PC-3 (cell line): ENCODE measurements around the gene ABLIM3.

Experiments
- EZH2 ChIP-seq: fragments of 300-600 bp; sonication (generic); IDR thresholded peaks from one replicate; pipeline ENCODE4 v1.6.1; 2017; ENCODE audit warnings: antibody characterized with exemption, mild to moderate bottlenecking, low read length; ENCODE audit not compliant: unreplicated experiment
- TF ChIP-seq, protein P1 (sequence below): fragments of 300-600 bp; sonication (generic); conservative IDR thresholded peaks from 2 replicates; pipeline ENCODE4 v1.5.1; 2017; ENCODE audit warnings: antibody characterized with exemption, low read depth, mild to moderate bottlenecking, low read length

DNA sequence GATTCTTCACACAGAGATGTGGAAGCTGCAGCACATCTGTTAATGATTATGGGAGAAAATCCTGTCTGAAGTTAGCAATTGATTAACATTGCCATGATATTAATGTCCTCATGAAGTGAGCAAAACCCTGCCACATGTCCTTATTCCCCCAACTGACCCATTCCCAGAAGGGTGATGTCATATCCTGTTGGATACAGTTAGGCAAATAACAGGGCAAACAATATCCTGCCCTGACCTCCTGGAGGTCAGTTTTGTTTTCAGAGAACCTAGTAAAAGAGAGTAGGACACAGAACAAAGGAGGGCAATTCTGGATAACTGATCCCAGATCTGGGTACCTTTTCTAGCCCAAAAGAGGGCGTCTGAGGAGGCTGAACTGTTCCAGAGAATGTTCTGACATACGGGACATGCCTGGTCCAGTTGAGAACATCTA, 11.0 kb downstream of the ABLIM3 start:
- no peak for TF ChIP-seq EZH2
- TF ChIP-seq, protein P1, sequence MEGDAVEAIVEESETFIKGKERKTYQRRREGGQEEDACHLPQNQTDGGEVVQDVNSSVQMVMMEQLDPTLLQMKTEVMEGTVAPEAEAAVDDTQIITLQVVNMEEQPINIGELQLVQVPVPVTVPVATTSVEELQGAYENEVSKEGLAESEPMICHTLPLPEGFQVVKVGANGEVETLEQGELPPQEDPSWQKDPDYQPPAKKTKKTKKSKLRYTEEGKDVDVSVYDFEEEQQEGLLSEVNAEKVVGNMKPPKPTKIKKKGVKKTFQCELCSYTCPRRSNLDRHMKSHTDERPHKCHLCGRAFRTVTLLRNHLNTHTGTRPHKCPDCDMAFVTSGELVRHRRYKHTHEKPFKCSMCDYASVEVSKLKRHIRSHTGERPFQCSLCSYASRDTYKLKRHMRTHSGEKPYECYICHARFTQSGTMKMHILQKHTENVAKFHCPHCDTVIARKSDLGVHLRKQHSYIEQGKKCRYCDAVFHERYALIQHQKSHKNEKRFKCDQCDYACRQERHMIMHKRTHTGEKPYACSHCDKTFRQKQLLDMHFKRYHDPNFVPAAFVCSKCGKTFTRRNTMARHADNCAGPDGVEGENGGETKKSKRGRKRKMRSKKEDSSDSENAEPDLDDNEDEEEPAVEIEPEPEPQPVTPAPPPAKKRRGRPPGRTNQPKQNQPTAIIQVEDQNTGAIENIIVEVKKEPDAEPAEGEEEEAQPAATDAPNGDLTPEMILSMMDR: no peak
